ENCODE data around the gene RNGTT.

DNA sequence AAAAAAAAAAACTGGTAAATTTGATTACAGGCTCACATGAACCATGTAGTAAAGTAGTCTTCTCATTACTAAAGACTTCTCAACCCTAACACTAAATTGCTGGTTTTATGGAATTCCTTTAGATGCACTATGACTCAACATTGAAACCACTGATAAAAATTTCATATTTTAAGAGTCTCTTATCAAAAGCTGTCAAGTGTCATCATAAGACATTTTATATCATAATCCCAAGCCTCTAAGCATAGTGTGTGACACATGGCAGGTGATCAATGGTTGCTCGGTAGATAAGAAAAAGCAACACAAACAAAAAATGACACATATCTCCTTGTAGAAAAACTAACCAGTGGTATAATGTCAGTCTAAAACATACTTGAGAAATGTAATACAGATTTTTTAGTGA is 258.4 kb downstream of the RNGTT start:
- TF ChIP-seq, protein P1, sequence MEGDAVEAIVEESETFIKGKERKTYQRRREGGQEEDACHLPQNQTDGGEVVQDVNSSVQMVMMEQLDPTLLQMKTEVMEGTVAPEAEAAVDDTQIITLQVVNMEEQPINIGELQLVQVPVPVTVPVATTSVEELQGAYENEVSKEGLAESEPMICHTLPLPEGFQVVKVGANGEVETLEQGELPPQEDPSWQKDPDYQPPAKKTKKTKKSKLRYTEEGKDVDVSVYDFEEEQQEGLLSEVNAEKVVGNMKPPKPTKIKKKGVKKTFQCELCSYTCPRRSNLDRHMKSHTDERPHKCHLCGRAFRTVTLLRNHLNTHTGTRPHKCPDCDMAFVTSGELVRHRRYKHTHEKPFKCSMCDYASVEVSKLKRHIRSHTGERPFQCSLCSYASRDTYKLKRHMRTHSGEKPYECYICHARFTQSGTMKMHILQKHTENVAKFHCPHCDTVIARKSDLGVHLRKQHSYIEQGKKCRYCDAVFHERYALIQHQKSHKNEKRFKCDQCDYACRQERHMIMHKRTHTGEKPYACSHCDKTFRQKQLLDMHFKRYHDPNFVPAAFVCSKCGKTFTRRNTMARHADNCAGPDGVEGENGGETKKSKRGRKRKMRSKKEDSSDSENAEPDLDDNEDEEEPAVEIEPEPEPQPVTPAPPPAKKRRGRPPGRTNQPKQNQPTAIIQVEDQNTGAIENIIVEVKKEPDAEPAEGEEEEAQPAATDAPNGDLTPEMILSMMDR (IDR thresholded peaks at IDR 0.05), result no peak
- TF ChIP-seq POLR2AphosphoS5 (IDR thresholded peaks at IDR 0.05), result no peak
- TF ChIP-seq POLR2A (IDR thresholded peaks at IDR 0.05), result no peak
- no peak for TF ChIP-seq EP300 (IDR thresholded peaks at IDR 0.05)

Data from upper lobe of left lung (tissue), 4 donors.